HEK293T (cell line): Measurements from ENCODE around the gene MARCHF4.
"Not testable (repeated sequence)": the region's sequence is repeated elsewhere in the genome, so short reads cannot be mapped to it uniquely, and the experiment has no call there.

Experiments
- ELF4 ChIP-seq: fragments of 450-650 bp; IDR thresholded peaks from 2 replicates; pipeline ENCODE4 v1.6.1; 2017; ENCODE audit warnings: antibody characterized with exemption
- FOXM1 ChIP-seq: fragments of 450-650 bp; IDR thresholded peaks from 2 replicates; pipeline ENCODE4 v1.6.1; 2017; ENCODE audit warnings: mild to moderate bottlenecking, borderline replicate concordance
- NFRKB ChIP-seq: fragments of 450-650 bp; IDR thresholded peaks from 2 replicates; pipeline ENCODE4 v1.6.1; 2016; ENCODE audit warnings: mild to moderate bottlenecking, moderate library complexity
- TF ChIP-seq, protein P1 (sequence below): fragments of 450-650 bp; IDR thresholded peaks from 2 replicates; pipeline ENCODE4 v1.6.1; 2016

DNA sequence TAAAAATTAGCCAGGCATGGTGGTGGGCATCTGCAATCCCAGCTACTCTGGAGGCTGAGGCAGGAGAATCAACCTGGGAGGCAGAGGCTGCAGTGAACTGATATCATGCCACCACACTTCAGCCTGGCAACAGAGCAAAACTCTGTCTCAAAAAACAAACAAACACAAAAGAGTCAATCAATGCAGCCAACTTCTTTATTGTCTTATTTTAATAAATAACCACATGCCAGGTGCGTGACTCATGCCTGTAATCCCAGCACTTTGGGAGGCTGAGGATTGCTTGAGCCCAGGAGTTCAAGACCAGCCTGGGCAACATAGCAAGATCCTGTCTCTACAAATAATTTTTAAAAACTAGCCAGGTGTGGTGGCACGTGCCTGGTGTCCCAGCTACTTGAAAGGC is 12.1 kb upstream of the MARCHF4 start:
- TF ChIP-seq ELF4, FOXM1, NFRKB: not testable (repeated sequence)
- TF ChIP-seq, protein P1, sequence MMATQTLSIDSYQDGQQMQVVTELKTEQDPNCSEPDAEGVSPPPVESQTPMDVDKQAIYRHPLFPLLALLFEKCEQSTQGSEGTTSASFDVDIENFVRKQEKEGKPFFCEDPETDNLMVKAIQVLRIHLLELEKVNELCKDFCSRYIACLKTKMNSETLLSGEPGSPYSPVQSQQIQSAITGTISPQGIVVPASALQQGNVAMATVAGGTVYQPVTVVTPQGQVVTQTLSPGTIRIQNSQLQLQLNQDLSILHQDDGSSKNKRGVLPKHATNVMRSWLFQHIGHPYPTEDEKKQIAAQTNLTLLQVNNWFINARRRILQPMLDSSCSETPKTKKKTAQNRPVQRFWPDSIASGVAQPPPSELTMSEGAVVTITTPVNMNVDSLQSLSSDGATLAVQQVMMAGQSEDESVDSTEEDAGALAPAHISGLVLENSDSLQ = not testable (repeated sequence)
